Measurements from ENCODE around the gene GZMB.
"Not testable (repeated sequence)": the region's sequence is repeated elsewhere in the genome, so short reads cannot be mapped to it uniquely, and the experiment has no call there.

The GZMB gene

DNA sequence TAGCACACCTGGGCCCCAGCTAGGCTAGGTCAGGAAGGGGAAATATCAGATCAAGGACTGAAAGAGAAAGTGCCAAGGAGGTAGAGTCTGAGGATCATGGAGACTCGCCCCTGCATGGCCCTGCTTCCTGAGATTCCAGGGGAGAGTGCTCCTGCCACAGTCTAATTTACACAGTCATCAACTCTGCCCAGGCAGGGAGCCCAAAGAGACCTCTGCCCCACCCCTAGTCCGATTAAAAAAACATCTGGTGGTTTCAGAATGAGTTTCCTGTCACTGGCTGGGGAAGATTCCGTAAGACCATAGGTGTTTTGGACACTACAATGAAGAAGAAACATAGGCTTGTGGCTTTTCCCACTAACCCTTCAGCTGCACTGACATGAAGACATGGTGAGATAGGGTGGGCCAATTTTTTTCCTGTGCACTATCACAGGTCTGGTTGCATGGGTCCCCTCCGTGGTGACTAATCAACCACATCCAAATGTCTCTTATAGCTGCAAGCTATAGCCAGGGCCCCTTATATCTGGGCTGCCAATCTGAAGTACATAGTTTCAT is 31.5 kb upstream of the GZMB start:
- Histone ChIP-seq H3K4me3 (ENCODE audit: low read depth, low read length) (no peak overlapping the region), H3K36me3 (replicated peaks) (no peaks in the 10 kb centered on the region), H3K27ac (no peak overlapping the region), H3K27me3 (replicated peaks) (no peaks in the 10 kb centered on the region)
- in situ Hi-C loops (cut with HindIII; ENCODE audit: low pct_ligation_motif_present, low sequenced_read_pairs): no loop called here
- TF ChIP-seq, protein P1, sequence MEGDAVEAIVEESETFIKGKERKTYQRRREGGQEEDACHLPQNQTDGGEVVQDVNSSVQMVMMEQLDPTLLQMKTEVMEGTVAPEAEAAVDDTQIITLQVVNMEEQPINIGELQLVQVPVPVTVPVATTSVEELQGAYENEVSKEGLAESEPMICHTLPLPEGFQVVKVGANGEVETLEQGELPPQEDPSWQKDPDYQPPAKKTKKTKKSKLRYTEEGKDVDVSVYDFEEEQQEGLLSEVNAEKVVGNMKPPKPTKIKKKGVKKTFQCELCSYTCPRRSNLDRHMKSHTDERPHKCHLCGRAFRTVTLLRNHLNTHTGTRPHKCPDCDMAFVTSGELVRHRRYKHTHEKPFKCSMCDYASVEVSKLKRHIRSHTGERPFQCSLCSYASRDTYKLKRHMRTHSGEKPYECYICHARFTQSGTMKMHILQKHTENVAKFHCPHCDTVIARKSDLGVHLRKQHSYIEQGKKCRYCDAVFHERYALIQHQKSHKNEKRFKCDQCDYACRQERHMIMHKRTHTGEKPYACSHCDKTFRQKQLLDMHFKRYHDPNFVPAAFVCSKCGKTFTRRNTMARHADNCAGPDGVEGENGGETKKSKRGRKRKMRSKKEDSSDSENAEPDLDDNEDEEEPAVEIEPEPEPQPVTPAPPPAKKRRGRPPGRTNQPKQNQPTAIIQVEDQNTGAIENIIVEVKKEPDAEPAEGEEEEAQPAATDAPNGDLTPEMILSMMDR (IDR thresholded peaks at IDR 0.05; ENCODE audit: low read depth, low read length, missing control alignments): no peak
- no peak for DNase-seq

DNA sequence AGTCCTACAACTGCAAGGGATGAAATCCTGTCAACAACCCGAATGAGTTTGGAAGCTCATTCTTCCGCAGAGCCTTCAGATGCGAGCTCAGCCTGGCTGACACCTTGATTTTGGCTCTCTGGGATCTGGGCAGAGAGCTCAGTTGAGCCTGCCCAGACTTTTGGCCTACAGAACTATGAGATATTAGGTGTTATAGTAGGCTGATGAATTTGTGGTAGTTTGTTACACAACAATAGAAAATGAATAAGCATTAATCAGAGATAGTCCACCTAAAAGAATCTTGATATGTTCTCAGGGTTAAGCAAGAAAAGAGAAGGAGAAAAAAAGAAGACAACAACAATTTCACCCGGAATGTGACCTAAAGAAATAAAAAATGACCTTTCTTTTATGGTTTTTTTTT is 30.4 kb upstream of the GZMB start:
- H3K27me3 ChIP-seq (replicated peaks): no peaks in the 10 kb centered on the region
- H3K27ac ChIP-seq: no peak overlapping the region
- TF ChIP-seq, protein P1 (IDR thresholded peaks at IDR 0.05; ENCODE audit: low read depth, low read length, missing control alignments): no peak
- H3K4me3 ChIP-seq (ENCODE audit: low read depth, low read length): no peak overlapping the region
- in situ Hi-C loops (cut with HindIII; ENCODE audit: low pct_ligation_motif_present, low sequenced_read_pairs): no loop called here
- H3K36me3 ChIP-seq (replicated peaks): no peaks in the 10 kb centered on the region
- DNase-seq: no peak

DNA sequence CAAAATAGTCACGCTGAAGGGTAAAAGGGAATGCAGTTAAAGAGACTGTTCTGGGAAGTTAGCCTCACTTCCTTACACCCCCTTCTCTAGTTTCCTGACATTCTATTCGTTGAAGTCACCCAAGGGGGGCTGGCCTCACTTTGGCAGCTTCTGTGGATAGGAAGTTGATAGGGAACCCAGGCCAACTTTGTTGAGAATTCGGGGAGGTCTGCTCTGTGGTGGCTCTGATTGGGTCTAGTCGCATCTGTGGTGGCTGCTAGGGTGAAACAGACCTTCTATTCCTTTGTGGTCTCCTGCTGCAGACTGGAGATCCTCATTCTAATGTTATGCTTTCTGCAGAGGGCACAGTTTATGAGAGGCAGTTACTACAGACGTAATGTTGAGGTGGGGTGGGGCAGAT is 28.8 kb upstream of the GZMB start:
- in situ Hi-C loops (cut with HindIII; ENCODE audit: low pct_ligation_motif_present, low sequenced_read_pairs): no loop called here

DNA sequence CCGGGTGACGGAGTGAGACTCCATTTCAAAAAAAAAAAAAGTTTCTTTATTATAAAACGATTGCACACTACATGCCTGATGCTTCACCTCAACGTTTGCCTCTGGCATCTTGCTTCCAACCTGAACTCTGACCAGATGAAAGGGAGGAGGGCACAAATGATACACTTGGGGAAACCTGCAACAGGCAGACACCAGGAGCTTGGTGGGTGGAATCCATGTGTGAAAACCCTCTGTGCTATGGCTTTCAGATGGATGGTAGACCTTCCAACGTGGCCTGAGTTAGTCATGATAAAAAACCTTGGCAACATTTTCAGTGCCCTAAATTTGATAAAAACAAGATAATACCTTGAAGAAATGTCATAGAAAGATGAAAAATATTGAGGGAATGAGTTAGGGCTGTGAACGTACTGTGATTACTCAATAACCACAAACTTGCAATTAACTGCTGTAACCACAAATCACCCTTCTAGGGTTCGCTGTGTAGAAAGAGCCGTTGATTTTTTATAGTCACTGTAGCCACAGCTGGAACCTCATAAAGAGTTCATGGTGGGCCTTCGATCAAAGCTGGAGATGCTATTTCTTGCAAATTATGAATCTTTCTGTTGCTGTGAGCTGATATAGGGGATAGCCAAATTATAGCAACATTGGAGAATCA is 26.1 kb upstream of the GZMB start:
- Histone ChIP-seq H3K4me3 (ENCODE audit: low read depth, low read length) (no peak overlapping the region), H3K27ac (no peak overlapping the region), H3K36me3 (replicated peaks) (no peaks in the 10 kb centered on the region), H3K27me3 (replicated peaks) (no peaks in the 10 kb centered on the region)
- TF ChIP-seq, protein P1 (IDR thresholded peaks at IDR 0.05; ENCODE audit: low read depth, low read length, missing control alignments): no peak
- no peak for DNase-seq
- in situ Hi-C loops (cut with HindIII; ENCODE audit: low pct_ligation_motif_present, low sequenced_read_pairs): no loop called here

More for the DNA sequence above, 28.8 kb upstream of the GZMB start:
- TF ChIP-seq, protein P1 (IDR thresholded peaks at IDR 0.05; ENCODE audit: low read depth, low read length, missing control alignments): no peak
- no peak for DNase-seq
- Histone ChIP-seq H3K36me3 (replicated peaks) (no peaks in the 10 kb centered on the region), H3K4me3 (ENCODE audit: low read depth, low read length) (no peak overlapping the region), H3K27ac (no peak overlapping the region), H3K27me3 (replicated peaks) (no peaks in the 10 kb centered on the region)

DNA sequence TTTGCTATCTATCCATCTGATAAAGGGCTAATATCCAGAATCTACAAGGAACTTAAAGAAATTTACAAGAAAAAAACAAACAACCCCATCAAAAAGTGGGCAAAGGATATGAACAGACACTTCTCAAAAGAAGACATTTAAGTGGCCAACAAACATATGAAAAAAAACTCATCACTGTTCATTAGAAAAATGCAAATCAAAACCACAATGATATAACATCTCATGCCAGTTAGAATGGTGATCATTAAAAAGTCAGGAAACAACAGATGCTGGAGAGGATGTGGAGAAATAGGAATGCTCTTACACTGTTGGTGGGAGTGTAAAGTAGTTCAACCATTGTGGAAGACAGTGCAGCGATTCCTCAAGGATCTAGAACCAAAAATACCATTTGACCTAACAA is 14.4 kb upstream of the GZMB start:
- H3K27ac ChIP-seq; H3K4me3 ChIP-seq (ENCODE audit: low read depth, low read length); H3K36me3 ChIP-seq (replicated peaks); DNase-seq; H3K27me3 ChIP-seq (replicated peaks); in situ Hi-C loops (cut with HindIII; ENCODE audit: low pct_ligation_motif_present, low sequenced_read_pairs): not testable (repeated sequence)

DNA sequence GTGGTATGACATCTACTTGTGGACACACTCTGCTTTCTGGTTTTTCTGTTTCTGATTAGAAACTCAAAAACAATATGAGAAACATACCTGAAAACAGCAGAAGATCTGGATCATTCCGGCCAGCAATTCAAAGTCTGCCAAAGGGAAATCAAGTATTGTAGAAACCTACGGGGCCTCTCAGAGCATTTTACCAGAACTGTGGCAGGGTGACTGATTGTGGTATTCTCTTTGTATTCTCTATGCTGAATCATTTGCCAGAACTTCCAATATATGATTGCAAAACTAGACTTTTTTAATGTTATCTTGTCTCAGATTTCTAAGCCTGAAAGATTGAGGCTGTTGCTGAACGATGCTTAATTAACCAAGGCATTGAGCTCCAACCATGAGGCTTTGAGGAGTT is 5.9 kb upstream of the GZMB start:
- H3K27me3 ChIP-seq (replicated peaks): no peaks in the 10 kb centered on the region
- no peak overlapping the region for H3K27ac ChIP-seq
- DNase-seq: no peak
- in situ Hi-C loops (cut with HindIII; ENCODE audit: low pct_ligation_motif_present, low sequenced_read_pairs): no loop called here
- TF ChIP-seq, protein P1 (IDR thresholded peaks at IDR 0.05; ENCODE audit: low read depth, low read length, missing control alignments): no peak
- no peak overlapping the region for H3K4me3 ChIP-seq (ENCODE audit: low read depth, low read length)
- H3K36me3 ChIP-seq (replicated peaks): no peaks in the 10 kb centered on the region

Data from brain microvascular endothelial cell (primary cell).